ENCODE results near the gene ANO4. TPM values are rescaled to one million over a fixed set of nuclear protein-coding genes. Genes with fewer than 3 reads are reported as not detected.

Gene ANO4
- total and polyA plus RNA-seq, 4 donors: 0.10 to 1.9 (median 0.86) TPM

- Histone ChIP-seq H3K9me3 (ENCODE audit: control insufficient read depth in 4 of 4, insufficient read depth in 3 of 4, low read length in 3 of 4) (peaks cover 0 to 4% (median 0%) of the 10 kb centered on the region in 4 donors), H3K4me3 (no peak overlapping the region), H3K9ac (ENCODE audit: insufficient read depth in 1 of 2, low read length in 2 of 2) (no peak overlapping the region), H3K4me1 (ENCODE audit: control insufficient read depth in 5 of 5, insufficient read depth in 5 of 5, low read length in 5 of 5) (no peaks in the 10 kb centered on the region), H3K27ac (ENCODE audit: low read depth in 1 of 2, low read length in 1 of 2) (no peak overlapping the region), H3K27me3 (ENCODE audit: control insufficient read depth in 3 of 3, insufficient read depth in 3 of 3, low read length in 2 of 3) (no peaks in the 10 kb centered on the region), H3K36me3 (ENCODE audit: control insufficient read depth in 4 of 4, insufficient read depth in 4 of 4, low read length in 4 of 4) (no peaks in the 10 kb centered on the region)
- DNase-seq: no peak
- 75 to 78% methylated on average over 5 of the region's 5 CpGs for WGBS, 2 donors
- no peak for ATAC-seq (ENCODE audit: insufficient read depth, low FRiP score)
- no peak for TF ChIP-seq CTCF (IDR thresholded peaks at IDR 0.05; ENCODE audit: control extremely low read depth, extremely low read depth)
These were observed 303.4 kb downstream of the ANO4 start for GRCh38 chr12:101097829-101098580.

GRCh38 chr12:101107032-101107763 is 312.6 kb downstream of the ANO4 start:
- DNase-seq (no peak), ATAC-seq (ENCODE audit: insufficient read depth, low FRiP score) (no peak)
- no peak overlapping the region for H3K27ac ChIP-seq (ENCODE audit: low read depth in 1 of 2, low read length in 1 of 2)
- 61 to 80% methylated on average over 4 of the region's 4 CpGs for WGBS, 2 donors
- no peak for TF ChIP-seq CTCF (IDR thresholded peaks at IDR 0.05; ENCODE audit: control extremely low read depth, extremely low read depth)
- H3K4me1 ChIP-seq (ENCODE audit: control insufficient read depth in 5 of 5, insufficient read depth in 5 of 5, low read length in 5 of 5): no peaks in the 10 kb centered on the region
- no peak overlapping the region for H3K4me3 ChIP-seq
- H3K9me3 ChIP-seq (ENCODE audit: control insufficient read depth in 4 of 4, insufficient read depth in 3 of 4, low read length in 3 of 4): peaks cover 0 to 5% (median 2%) of the 10 kb centered on the region in 4 donors
- H3K36me3 ChIP-seq (ENCODE audit: control insufficient read depth in 4 of 4, insufficient read depth in 4 of 4, low read length in 4 of 4): no peaks in the 10 kb centered on the region
- H3K27me3 ChIP-seq (ENCODE audit: control insufficient read depth in 3 of 3, insufficient read depth in 3 of 3, low read length in 2 of 3): no peaks in the 10 kb centered on the region
- H3K9ac ChIP-seq (ENCODE audit: insufficient read depth in 1 of 2, low read length in 2 of 2): no peak overlapping the region

GRCh38 chr12:101108130-101108529 is 313.6 kb downstream of the ANO4 start:
- peaks cover 0 to 5% (median 2%) of the 10 kb centered on the region in 4 donors for H3K9me3 ChIP-seq (ENCODE audit: control insufficient read depth in 4 of 4, insufficient read depth in 3 of 4, low read length in 3 of 4)
- ATAC-seq (ENCODE audit: insufficient read depth, low FRiP score) (no peak), DNase-seq (no peak)
- 87 to 91% methylated on average over 5 of the region's 5 CpGs for WGBS, 2 donors
- H3K4me1 ChIP-seq (ENCODE audit: control insufficient read depth in 5 of 5, insufficient read depth in 5 of 5, low read length in 5 of 5): no peaks in the 10 kb centered on the region
- H3K36me3 ChIP-seq (ENCODE audit: control insufficient read depth in 4 of 4, insufficient read depth in 4 of 4, low read length in 4 of 4): no peaks in the 10 kb centered on the region
- H3K9ac ChIP-seq (ENCODE audit: insufficient read depth in 1 of 2, low read length in 2 of 2): no peak overlapping the region
- H3K27ac ChIP-seq (ENCODE audit: low read depth in 1 of 2, low read length in 1 of 2): no peak overlapping the region
- no peak for TF ChIP-seq CTCF (IDR thresholded peaks at IDR 0.05; ENCODE audit: control extremely low read depth, extremely low read depth)
- no peak overlapping the region for H3K4me3 ChIP-seq
- no peaks in the 10 kb centered on the region for H3K27me3 ChIP-seq (ENCODE audit: control insufficient read depth in 3 of 3, insufficient read depth in 3 of 3, low read length in 2 of 3)

All from lung (tissue), 12 donors.